Fibroblast of lung (primary cell): ENCODE results near the gene MYRIP. TPM values are rescaled to one million over a fixed set of nuclear protein-coding genes. Genes with fewer than 3 reads are reported as not detected.

Experiments used
- DNase-seq, 2 donors: peaks; one replicate each; pipeline versions ENCODE4 v3.0.0 to v3.0.0-alpha.2; 2010; ENCODE audit warnings: low read depth in 2 of 2
- H2AFZ ChIP-seq: 2 replicates; pipeline ENCODE4 v1.5.1; 2012; ENCODE audit warnings: low read length, control low read depth, inconsistent platforms
- H3K27ac ChIP-seq: 2 replicates; pipeline ENCODE4 v1.5.1; 2011; ENCODE audit warnings: low read length, control low read depth; ENCODE audit not compliant: insufficient read depth
- H3K27me3 ChIP-seq: 2 replicates; pipeline ENCODE4 v1.5.1; 2011; ENCODE audit warnings: mild to moderate bottlenecking, low read length; ENCODE audit not compliant: control insufficient read depth, insufficient read depth
- H3K36me3 ChIP-seq: 2 replicates; pipeline ENCODE4 v1.5.1; 2011; ENCODE audit warnings: low read length; ENCODE audit not compliant: control insufficient read depth, insufficient read depth
- H3K4me1 ChIP-seq: 2 replicates; pipeline ENCODE4 v1.5.1; 2011; ENCODE audit warnings: low read length; ENCODE audit not compliant: control insufficient read depth, insufficient read depth; ENCODE audit errors: extremely low read depth
- H3K4me2 ChIP-seq: 2 replicates; pipeline ENCODE4 v1.5.1; 2011; ENCODE audit warnings: low read length, control low read depth; ENCODE audit not compliant: insufficient read depth; ENCODE audit errors: extremely low read depth
- H3K4me3 ChIP-seq, 4 experiments: fragments of 200-600 bp in 1 of 4; sonication (generic) in 1 of 4; replicated peaks in 1 of 4; 2 replicates each; pipeline ENCODE4 v1.5.1; 2011 to 2016; ENCODE audit warnings: low read length in 4 of 4, low read depth in 3 of 4, mild to moderate bottlenecking in 3 of 4, control low read depth in 2 of 4, inconsistent platforms in 1 of 4, mixed read lengths in 1 of 4; ENCODE audit not compliant: insufficient read depth in 1 of 4; ENCODE audit errors: control extremely low read depth in 1 of 4
- H3K79me2 ChIP-seq: 2 replicates; pipeline ENCODE4 v1.5.1; 2012; ENCODE audit warnings: mild to moderate bottlenecking, low read length, inconsistent platforms; ENCODE audit not compliant: control insufficient read depth, insufficient read depth
- H3K9ac ChIP-seq: 2 replicates; pipeline ENCODE4 v1.5.1; 2011; ENCODE audit warnings: mild to moderate bottlenecking, low read length, control low read depth; ENCODE audit not compliant: insufficient read depth
- H3K9me3 ChIP-seq: 2 replicates; pipeline ENCODE4 v1.5.1; 2012; ENCODE audit warnings: low read depth, low read length; ENCODE audit not compliant: control insufficient read depth, insufficient read depth
- H4K20me1 ChIP-seq: 2 replicates; pipeline ENCODE4 v1.5.1; 2011; ENCODE audit warnings: low read length; ENCODE audit not compliant: control insufficient read depth, insufficient read depth; ENCODE audit errors: extremely low read depth
- EZH2 ChIP-seq: IDR thresholded peaks from 2 replicates; pipeline ENCODE4 v1.5.1; 2012; ENCODE audit warnings: low read length, control low read depth, mild to moderate bottlenecking; ENCODE audit errors: missing control alignments
- polyA plus RNA-seq, 2 donors: library from polyadenylated mRNA; depleted of rRNA in 1 of 2; stranded (reverse) in 1 of 2; unstranded in 1 of 2; fragments of >200 nt; gene quantifications; 2 replicates each; pipeline ENCODE4 v1.2.1, GENCODE V29; 2011 to 2012; ENCODE audit warnings: missing spikeins in 1 of 2
- total RNA-seq: library from RNA; depleted of rRNA; stranded (reverse); fragments of >200 nt; gene quantifications from 2 replicates; pipeline ENCODE4 v1.2.1, GENCODE V29; 2014
- TF ChIP-seq, protein P1 (sequence below), 2 donors: IDR thresholded peaks in 1 of 2; conservative IDR thresholded peaks in 1 of 2; 1 replicate in 1 of 2; 2 replicates in 1 of 2; pipeline ENCODE4 v1.5.1; 2011 to 2012; ENCODE audit warnings: low read length in 2 of 2, control low read depth in 1 of 2, inconsistent platforms in 1 of 2, low read depth in 1 of 2, mild to moderate bottlenecking in 1 of 2

MYRIP gene
- total and polyA plus RNA-seq, 2 donors (not counting 1 experiment from before 2014, with no cell fraction given) = 0.02 TPM; not detected in 1

GRCh38 chr3:40046149-40046548, 236.7 kb downstream of the MYRIP start:
- no peaks in the 10 kb centered on the region for H3K27me3 ChIP-seq
- DNase-seq = no peak
- no peak overlapping the region for H3K9ac ChIP-seq
- no peak overlapping the region for H3K27ac ChIP-seq
- H4K20me1 ChIP-seq = no peaks in the 10 kb centered on the region
- TF ChIP-seq, protein P1, sequence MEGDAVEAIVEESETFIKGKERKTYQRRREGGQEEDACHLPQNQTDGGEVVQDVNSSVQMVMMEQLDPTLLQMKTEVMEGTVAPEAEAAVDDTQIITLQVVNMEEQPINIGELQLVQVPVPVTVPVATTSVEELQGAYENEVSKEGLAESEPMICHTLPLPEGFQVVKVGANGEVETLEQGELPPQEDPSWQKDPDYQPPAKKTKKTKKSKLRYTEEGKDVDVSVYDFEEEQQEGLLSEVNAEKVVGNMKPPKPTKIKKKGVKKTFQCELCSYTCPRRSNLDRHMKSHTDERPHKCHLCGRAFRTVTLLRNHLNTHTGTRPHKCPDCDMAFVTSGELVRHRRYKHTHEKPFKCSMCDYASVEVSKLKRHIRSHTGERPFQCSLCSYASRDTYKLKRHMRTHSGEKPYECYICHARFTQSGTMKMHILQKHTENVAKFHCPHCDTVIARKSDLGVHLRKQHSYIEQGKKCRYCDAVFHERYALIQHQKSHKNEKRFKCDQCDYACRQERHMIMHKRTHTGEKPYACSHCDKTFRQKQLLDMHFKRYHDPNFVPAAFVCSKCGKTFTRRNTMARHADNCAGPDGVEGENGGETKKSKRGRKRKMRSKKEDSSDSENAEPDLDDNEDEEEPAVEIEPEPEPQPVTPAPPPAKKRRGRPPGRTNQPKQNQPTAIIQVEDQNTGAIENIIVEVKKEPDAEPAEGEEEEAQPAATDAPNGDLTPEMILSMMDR (conservative IDR thresholded peaks at IDR 0.05 in 1 of 2, IDR thresholded peaks at IDR 0.05 in 1 of 2; ENCODE audit: low read depth in 1 of 2, low read length in 2 of 2) = no peak
- TF ChIP-seq EZH2 = no peak
- no peaks in the 10 kb centered on the region for H3K36me3 ChIP-seq
- H2AFZ ChIP-seq = no peak overlapping the region
- H3K9me3 ChIP-seq = no peaks in the 10 kb centered on the region
- H3K4me2 ChIP-seq = no peak overlapping the region
- no peaks in the 10 kb centered on the region for H3K79me2 ChIP-seq
- H3K4me3 ChIP-seq = no peak overlapping the region
- no peaks in the 10 kb centered on the region for H3K4me1 ChIP-seq

DNA sequence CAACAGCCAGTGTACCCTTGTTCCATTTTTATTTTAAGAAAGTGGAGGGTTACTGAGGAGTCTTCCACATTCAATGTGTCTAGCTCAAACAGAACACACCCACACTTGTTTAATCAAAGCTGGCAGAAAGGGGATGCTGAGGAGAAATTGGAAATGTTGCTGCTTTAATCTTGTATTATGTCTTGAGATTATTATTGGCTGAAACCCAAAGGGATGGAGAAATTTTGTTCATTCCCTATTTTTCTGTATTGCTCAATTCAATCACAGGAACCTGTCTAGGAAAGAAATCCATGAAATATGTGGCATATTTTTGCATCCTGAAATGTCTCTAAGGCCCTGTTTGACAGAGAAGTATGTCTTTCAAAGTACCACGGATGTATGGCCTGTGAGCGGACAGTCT, 238.0 kb downstream of the MYRIP start:
- DNase-seq = no peak
- no peaks in the 10 kb centered on the region for H3K36me3 ChIP-seq
- H3K4me1 ChIP-seq = no peaks in the 10 kb centered on the region
- H4K20me1 ChIP-seq = no peaks in the 10 kb centered on the region
- H3K27ac ChIP-seq = no peak overlapping the region
- H3K9me3 ChIP-seq = no peaks in the 10 kb centered on the region
- H3K27me3 ChIP-seq = no peaks in the 10 kb centered on the region
- H3K9ac ChIP-seq = no peak overlapping the region
- no peak for TF ChIP-seq EZH2
- TF ChIP-seq, protein P1 (conservative IDR thresholded peaks at IDR 0.05 in 1 of 2, IDR thresholded peaks at IDR 0.05 in 1 of 2; ENCODE audit: low read depth in 1 of 2, low read length in 2 of 2) = no peak
- no peak overlapping the region for H2AFZ ChIP-seq
- H3K4me3 ChIP-seq = no peak overlapping the region
- no peaks in the 10 kb centered on the region for H3K79me2 ChIP-seq
- H3K4me2 ChIP-seq = no peak overlapping the region

- no peak overlapping the region for H3K4me2 ChIP-seq
- no peaks in the 10 kb centered on the region for H3K27me3 ChIP-seq
- TF ChIP-seq, protein P1 (conservative IDR thresholded peaks at IDR 0.05 in 1 of 2, IDR thresholded peaks at IDR 0.05 in 1 of 2; ENCODE audit: low read depth in 1 of 2, low read length in 2 of 2) = no peak
- no peak for TF ChIP-seq EZH2
- no peak overlapping the region for H3K4me3 ChIP-seq
- H4K20me1 ChIP-seq = no peaks in the 10 kb centered on the region
- H3K36me3 ChIP-seq = no peaks in the 10 kb centered on the region
- no peak for DNase-seq
- H3K79me2 ChIP-seq = no peaks in the 10 kb centered on the region
- no peaks in the 10 kb centered on the region for H3K4me1 ChIP-seq
- H3K9me3 ChIP-seq = no peaks in the 10 kb centered on the region
- no peak overlapping the region for H3K9ac ChIP-seq
- H3K27ac ChIP-seq = no peak overlapping the region
- H2AFZ ChIP-seq = no peak overlapping the region
Observed at GRCh38 chr3:40053663-40054062, 244.3 kb downstream of the MYRIP start.
